ENCODE data around the gene TCTN1. TPM values are rescaled to one million over a fixed set of nuclear protein-coding genes. Genes with fewer than 3 reads are reported as not detected.
A peak's percentile ranks its signal among the peaks of the same experiment; 100 is the strongest.

TCTN1 gene
- total and polyA plus RNA-seq, 2 of the 13 experiments (the other 11 are each of a cell fraction or from before 2014, with no cell fraction given) = 13.6 to 16.0 TPM

DNA sequence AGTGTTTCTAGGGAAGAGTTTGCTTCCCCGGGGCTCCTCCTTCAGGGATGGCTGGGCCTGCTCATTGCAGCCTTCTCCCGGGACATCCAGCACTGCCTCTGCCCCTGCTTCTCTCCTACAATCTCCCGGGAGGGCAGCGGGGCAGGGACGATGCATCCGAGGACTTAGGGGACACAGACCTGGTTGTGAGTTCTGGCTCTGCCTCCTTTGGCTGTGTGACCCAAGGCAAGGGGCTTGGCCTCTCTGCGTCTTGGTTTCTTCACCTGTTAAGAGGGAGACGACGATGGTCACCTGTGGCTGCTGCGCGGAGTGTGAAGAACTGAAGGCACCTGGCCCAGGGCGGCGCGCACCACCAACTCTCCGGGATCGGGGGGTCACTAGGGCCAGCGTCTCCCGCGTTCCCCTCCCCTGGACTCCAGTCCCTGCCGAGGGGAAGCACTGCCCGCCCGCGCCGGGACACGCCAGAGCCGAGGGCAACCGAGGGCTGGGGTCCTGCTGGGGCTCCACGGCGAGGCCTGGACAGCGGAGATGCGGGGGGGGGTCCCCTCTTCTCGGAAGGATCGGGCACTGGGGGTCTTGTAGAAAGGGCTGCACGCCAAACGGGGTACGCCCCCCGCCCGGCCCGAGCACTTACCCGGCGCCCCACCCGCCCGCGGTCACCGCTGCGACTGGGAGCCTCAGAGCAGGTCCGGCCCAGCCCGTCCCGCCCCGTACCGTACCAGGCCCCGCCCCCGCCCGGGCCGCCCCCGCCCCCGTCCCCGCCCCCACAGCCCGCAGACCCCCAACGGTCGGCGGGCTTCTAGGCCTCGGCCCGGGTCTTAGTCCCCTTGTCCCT lies 74.7 kb downstream of the TCTN1 start, which contains the start of gene HVCN1:
HVCN1 (minus strand) TSS at position 670 of the 835 bp plus-strand sequence. CDS start 5,870 bp downstream, outside the sequence.
- H3K4me1 ChIP-seq (ENCODE audit: insufficient read depth, low read length) = peaks cover 11% of the 10 kb centered on the region
- peak; percentile 72 for ATAC-seq
- H2AFZ ChIP-seq (ENCODE audit: low read length) = no peak within 1 kb of the TSS
- no peak within 1 kb of the TSS for H3K27ac ChIP-seq (ENCODE audit: extremely low read length, insufficient read depth, low read length)
- no peaks in the 10 kb centered on the region for H4K20me1 ChIP-seq (ENCODE audit: insufficient read depth, low read length)
- POLR2A ChIA-PET = no interaction called here
- no peak for DNase-seq (ENCODE audit: low spot score)
- peak within 1 kb of the TSS; percentile 91 for H3K4me2 ChIP-seq (ENCODE audit: low read depth, low read length)
- no peaks in the 10 kb centered on the region for H3K9me3 ChIP-seq (ENCODE audit: low read length)
- H3K4me3 ChIP-seq (replicated peaks in 1 of 3; ENCODE audit: insufficient read depth in 1 of 3, low read depth in 2 of 3, low read length in 3 of 3) = peak within 1 kb of the TSS; percentile 49 to 75 (median 59)
- TF ChIP-seq, protein P1, sequence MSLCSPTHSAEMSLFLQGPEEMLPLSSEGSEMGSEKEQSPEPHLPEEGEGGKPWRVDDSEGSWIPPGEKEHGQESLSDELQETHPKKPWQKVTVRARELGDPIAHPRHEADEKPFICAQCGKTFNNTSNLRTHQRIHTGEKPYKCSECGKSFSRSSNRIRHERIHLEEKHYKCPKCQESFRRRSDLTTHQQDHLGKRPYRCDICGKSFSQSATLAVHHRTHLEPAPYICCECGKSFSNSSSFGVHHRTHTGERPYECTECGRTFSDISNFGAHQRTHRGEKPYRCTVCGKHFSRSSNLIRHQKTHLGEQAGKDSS (CRISPR knock-in tag; IDR thresholded peaks at IDR 0.05; ENCODE audit: borderline replicate concordance, low read depth) = no peak
- TF ChIP-seq, protein P2, sequence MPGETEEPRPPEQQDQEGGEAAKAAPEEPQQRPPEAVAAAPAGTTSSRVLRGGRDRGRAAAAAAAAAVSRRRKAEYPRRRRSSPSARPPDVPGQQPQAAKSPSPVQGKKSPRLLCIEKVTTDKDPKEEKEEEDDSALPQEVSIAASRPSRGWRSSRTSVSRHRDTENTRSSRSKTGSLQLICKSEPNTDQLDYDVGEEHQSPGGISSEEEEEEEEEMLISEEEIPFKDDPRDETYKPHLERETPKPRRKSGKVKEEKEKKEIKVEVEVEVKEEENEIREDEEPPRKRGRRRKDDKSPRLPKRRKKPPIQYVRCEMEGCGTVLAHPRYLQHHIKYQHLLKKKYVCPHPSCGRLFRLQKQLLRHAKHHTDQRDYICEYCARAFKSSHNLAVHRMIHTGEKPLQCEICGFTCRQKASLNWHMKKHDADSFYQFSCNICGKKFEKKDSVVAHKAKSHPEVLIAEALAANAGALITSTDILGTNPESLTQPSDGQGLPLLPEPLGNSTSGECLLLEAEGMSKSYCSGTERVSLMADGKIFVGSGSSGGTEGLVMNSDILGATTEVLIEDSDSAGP (CRISPR knock-in tag; IDR thresholded peaks at IDR 0.05; ENCODE audit: borderline replicate concordance) = peak; percentile 5; the same call in 1 of the 2 replicates
- TF ChIP-seq GABPB1 (CRISPR knock-in tag; IDR thresholded peaks at IDR 0.05) (peak; percentile 5; the same call in 1 of the 2 replicates), ZNF33B (CRISPR knock-in tag; IDR thresholded peaks at IDR 0.05) (no peak), ARID2 (CRISPR knock-in tag; IDR thresholded peaks at IDR 0.05; ENCODE audit: borderline replicate concordance) (0 out of 2 replicates have a peak, but pooled peaks have one; percentile 3), NRL (CRISPR knock-in tag; IDR thresholded peaks at IDR 0.05; ENCODE audit: borderline replicate concordance) (0 out of 2 replicates have a peak, but pooled peaks have one; percentile 21), ZNF12 (CRISPR knock-in tag; IDR thresholded peaks at IDR 0.05) (no peak), ZNF768 (CRISPR knock-in tag; IDR thresholded peaks at IDR 0.05) (peak; percentile 93)
- TF ChIP-seq, protein P3, sequence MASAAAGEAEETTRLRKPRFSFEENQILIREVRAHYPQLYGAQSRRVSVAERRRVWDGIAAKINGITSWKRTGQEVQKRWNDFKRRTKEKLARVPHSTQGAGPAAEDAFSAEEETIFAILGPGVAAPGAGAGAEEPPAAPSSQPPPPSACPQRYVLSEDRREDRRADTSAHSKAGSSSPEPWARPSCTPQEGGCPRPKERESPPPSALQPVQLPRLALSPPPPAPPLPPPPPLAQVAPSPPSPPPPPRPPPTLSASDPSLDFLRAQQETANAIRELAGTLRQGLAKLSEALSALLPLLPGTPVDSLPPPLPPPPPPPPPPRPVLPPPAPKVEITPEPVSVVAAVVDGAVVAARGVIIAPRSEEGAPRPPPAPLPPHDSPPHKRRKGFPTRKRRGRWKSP (CRISPR knock-in tag; IDR thresholded peaks at IDR 0.05) = no peak
- BruUV-seq (replicated peaks) = no TSS peak
- H3K9ac ChIP-seq (ENCODE audit: insufficient read depth, low read depth, low read length) = peak within 1 kb of the TSS; percentile 36; the same call in 1 of the 2 replicates
- no peaks in the 10 kb centered on the region for H3K36me3 ChIP-seq (replicated peaks in 1 of 2; ENCODE audit: control insufficient read depth in 1 of 2, insufficient read depth in 2 of 2, low read length in 2 of 2)
- CTCF ChIA-PET (ENCODE audit: low intra/inter-chr PET ratio, low total read pairs) = no interaction called here
- WGBS (ENCODE audit: low lambda C conversion rate) = 0% methylated on average over 5 of the region's 64 CpGs
- FAIRE-seq = no peak
- peaks cover 5 to 44% of the 10 kb centered on the region in 2 experiments for H3K27me3 ChIP-seq (ENCODE audit: control insufficient read depth in 1 of 2, insufficient read depth in 2 of 2, low read length in 2 of 2)
- in situ Hi-C loops (cut with HindIII; ENCODE audit: extremely low pct_ligation_motif_present, low pct_unique_long_range_greater_than_20kb) = no loop called here
- no peaks in the 10 kb centered on the region for H3K79me2 ChIP-seq (ENCODE audit: insufficient read depth, low read length)
- intact Hi-C loops (cut with micrococcal nuclease; ENCODE audit: unreplicated experiment) = no loop called here
